HG02678 (cell line): ENCODE results near the gene PRM1.

Experiments
- ATAC-seq: cut with Tn5 transposase; IDR thresholded peaks from one replicate; pipeline ENCODE4 v1.9.1; 2021; ENCODE audit warnings: mild to moderate bottlenecking, moderate library complexity; ENCODE audit not compliant: unreplicated experiment

The PRM1 gene

DNA sequence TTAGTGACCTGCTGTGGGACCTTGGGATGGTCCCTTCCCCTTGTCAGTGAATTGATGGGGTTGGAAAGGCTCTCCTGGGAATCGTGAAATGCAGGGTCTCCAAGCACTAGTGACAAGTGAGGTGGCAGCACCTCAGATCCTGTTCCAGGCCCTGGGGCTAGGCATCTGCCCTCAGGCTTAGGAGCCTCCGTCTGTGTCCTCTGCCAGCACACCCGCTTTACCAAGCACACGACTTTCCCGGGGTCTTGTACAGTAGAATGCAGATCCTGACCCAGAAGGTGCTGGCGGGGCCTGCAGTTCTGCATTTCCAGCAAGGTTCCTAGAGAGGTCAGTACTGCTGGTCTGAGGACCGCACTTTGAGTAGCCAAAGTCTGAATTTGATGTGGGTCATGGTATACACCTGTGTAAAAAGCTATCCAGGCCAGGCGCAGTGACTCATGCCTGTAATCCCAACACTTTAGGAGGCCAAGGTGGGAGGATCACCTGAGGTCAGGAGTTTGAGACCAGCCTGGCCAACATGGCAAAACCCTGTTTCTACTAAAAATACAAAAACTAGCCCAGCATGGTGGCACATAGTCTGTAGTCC, 33.3 kb upstream of the PRM1 start:
- ATAC-seq, result no peak

DNA sequence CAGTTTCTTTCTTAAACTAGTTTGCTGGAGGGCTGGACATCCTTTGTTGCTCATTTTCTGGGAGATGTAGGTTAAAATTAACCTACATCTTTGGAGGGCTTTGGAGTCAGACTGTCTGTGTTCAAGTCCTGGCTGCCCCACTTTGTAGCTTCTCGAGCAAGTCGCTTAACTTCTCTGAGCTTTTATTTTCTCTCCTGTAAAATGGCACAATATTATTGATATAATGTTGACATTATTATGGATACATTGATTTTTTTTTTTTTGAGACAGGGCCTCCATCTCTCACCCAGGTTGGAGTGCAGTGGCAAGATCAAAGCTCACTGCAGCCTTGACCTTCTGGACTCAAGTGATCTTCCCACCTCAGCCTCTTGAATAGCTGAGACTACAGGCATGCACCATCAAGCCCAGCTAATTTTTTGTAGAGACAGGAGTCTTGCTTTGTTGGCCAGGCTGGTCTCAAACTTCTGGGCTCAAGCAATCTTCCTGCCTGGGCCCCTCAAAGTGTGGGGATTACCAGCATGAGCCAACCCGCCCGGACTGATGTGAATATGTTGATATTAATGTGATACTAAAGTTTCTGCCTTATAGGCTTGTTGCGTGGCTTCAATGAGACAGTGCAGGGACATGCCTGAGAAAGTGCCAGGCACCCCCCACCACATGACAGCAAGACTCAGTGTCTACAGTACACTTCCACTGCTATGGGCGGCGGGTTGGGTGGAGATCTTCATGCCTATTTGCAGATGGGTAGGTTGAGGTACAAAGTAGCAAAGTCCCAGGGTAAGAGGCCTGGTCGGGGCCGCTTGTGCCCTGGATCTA, 32.6 kb upstream of the PRM1 start:
- no peak for ATAC-seq

DNA sequence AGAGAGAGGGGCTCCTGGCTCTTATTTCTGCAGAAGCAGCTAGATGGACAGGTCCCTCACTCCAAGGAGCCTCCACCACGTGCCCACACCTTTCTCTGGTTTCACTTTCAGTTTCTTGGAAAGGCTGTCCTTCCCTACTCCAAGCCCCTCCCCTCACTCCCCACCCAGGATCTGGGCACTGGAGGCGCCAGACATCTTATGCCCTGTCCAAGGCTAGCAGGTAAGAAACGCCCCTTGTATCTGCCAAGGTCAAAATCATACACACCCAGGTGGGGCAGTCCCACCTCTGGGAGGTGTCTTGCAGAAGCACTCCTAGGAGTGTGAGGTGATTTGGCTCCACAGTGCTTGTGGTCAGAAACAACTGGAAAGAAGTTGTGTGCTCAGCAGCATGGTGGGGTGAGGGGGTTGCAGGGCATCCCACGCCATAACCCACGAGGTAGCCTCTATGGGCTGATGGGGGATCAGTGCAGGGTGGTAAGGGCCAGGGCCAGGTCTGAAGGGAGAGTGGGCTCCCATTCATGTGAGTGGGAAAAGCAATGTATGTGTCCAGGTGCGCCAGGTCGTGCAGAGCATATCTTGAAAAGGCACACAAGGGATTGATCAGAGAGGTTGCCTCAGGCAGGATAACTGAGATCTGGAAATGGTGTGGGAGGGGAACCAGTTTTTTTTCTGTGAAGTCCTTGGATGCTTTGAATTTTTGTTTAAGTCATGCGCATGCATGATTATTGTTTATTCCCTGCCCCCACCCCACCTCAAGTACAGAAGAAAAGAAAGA, 31.8 kb upstream of the PRM1 start:
- no peak for ATAC-seq

DNA sequence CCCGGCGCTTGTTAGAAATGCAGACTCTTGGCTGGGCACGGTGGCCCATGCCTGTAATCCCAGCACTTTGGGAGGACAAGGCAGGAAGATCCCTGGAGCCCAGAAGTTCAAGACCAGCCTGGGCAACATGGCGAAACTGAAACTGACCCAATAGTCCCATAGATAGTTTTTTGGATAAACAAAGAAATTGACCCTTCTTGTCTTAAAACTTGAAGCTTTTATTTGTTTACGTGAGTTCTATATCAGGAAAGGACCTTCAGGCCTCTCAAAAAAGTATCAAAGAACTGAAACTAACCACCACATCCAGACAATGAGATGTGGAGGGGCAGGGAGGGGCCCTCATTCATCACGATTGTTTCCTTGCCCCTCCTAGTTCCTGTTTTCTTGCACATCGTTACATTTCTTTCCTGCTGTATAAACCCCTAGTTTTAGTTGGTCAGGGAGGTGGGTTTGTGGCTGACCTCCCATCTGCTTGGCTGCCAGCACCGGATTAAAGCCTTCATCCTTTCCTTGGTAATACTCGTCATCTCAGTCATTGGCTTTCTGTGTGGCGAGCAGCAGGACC, 29.9 kb upstream of the PRM1 start:
- ATAC-seq, result peak; percentile 38

- ATAC-seq, result no peak
Observed at GRCh38 chr16:11310634-11310977, 29.5 kb upstream of the PRM1 start.

DNA sequence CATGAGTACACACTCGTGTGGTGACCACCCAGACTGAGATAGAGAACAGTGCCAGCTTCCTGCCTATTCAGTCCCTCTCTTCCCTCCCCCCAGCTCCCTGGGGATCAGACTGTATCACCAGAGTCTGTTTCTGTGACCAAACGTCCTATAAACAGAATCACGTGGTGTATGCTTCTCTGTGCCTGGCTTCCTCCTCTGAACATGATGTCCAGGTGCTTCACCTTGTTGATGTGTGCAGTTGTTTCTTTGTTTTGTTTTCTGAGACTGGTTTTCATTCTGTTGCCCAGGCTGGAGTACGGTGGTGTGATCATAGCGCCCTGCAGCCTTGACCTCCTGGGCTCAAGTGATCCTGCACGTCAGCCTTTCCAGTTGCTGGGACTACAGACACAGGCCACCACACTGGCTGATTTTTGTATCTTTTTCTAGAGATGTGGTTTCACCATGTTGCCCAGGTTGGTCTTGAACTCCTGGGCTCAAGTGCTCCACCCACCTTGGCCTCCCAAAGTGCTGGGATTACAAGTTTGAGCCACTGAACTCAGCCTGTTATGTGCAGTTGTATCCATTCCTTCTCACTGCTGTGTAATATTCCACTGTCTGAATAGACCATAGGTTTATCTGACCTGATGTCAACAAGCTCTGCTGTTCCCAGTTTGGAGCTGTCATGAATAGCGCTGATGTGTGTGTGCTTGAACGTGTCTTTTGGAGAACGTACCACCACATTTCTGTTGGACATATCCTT, 28.9 kb upstream of the PRM1 start:
- peak; percentile 47 for ATAC-seq

- peak; percentile 35 for ATAC-seq
Observed at GRCh38 chr16:11308493-11309283, 27.6 kb upstream of the PRM1 start.

DNA sequence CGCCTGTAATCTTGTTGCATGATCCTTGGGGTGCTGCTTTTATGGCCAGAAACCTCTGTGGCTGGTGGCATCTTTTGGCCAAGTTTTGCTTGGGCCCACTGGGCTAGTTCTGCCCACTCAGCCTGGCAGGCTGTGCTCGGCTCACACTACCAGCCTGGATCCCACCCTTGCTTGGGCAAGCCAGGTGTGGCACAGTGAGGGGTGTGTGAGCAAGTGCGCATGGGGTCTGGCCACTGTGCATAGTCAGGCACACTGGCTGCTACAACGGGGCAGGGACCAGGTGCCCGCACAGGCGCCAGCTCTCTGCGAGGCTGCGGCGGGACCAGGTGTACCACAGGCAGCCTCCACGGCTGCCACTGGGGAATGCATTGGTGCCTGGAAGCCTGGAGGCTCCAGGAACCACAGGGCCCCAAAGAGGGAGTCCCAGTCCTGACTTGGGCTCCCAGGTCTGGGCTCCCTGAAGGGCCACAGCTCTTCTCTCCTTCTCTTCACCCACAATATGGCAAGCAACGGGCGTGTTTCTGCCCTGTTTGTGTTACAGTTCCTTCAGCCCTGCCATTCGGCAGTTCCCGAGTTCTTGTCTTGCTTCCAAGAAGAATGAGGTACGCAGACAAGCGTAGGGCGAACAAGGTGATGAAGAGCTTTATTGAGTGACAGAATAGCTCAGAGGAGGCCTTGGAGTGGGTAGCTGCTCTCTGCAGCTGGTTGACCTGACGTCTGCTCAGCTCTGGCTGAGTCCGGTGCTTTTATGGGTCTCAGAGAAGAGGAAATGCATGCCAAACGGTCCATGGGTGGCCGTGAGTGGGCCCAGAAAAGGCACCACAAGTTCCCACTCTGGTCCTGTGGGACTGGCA, 26.7 kb upstream of the PRM1 start:
- ATAC-seq, result no peak

- no peak for ATAC-seq
Observed at GRCh38 chr16:11306997-11307638, 26.0 kb upstream of the PRM1 start.

DNA sequence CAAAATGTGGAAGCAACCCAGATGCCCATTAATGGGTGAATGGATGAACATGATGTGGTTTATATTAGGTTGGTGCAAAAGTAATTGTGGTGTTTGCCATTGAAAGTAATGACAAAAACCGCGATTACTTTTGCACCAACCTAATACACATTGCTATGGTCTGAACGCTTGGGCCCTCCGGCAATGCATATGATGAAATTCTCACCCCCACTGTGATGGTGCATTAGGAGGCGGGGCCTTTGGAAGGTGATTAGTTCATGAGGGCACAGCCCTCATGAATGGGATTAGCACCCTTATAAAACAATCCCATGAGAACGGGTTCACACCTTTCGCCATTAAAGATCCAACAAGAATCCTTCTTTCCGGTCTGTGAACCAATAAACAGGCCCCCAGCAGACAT, 25.3 kb upstream of the PRM1 start:
- ATAC-seq, result no peak

- no peak for ATAC-seq
Observed at GRCh38 chr16:11303405-11304138, 22.4 kb upstream of the PRM1 start.

GRCh38 chr16:11302977-11303376, 21.8 kb upstream of the PRM1 start:
- ATAC-seq, result no peak

DNA sequence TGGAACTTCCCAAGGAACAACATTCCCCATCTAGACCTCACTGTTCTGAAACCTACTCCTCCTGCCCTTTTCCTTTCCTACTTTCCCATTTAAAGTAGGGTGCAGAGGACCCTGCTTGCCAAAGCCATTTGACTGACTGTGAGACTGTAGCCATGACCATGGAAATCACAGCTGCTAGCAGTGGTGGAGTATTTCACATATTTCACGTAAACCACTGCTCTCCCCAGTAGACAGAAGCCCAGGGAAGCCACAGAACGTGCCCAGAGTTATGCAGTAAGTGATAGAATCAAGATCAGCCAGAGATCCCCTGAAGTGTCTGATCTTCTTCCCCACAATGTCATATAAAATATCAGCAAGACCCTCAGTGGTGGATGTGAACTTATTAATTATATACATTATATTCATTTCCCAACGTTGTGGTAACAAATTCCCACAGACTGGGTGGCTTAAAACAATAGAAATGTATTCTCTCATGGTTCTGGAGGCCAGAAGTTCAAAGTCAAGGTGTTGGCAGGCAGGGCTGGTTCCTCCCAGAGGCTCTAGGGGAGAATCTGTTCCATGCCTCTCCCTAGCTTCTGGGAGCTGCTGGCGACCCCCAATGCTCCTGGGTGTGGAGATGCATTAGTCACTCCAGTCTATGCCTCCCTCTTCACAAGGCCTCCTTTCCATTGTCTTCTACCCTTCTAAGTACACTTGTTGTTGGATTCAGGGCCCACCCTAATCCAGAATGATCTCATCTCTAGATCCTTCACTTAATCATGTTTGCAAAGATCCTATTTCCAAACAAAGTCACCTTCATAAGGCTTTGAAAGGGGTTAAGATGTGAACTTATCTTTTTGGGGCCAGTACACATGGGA, 20.7 kb upstream of the PRM1 start:
- no peak for ATAC-seq

GRCh38 chr16:11300560-11300892, 19.4 kb upstream of the PRM1 start:
- ATAC-seq, result no peak

- no peak for ATAC-seq
Observed at GRCh38 chr16:11299865-11300559, 18.9 kb upstream of the PRM1 start.

DNA sequence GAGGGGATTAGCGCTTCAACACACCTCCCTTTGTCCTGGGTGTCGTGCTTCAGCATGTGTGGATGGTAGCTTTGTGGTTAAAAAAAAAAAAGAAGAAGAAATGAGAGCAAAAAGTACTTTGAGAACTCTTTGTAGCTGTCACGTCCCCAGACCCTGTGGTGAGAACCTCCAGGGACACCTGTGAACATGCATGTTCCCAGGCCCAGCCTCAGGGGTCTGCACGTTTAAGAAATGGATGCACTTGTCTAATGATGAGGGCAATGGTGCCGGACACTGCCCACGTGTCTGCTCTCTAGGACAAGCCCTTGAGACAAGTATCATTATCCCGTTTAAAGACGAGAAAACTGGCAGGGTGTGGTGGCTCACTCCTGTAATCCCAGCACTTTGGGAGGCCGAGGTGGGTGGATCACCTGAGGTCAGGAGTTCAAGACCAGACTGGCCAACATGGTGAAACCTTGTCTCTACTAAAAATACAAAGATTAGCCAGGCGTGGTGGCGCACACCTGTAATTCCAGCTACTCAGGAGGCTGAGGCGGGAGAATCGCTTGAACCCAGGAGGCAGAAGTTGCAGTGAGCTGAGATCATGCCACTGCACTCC, 17.9 kb upstream of the PRM1 start:
- ATAC-seq, result peak; percentile 34
